Stimulated activated CD8-positive, alpha-beta memory T cell treated with anti-CD3 and anti-CD28 coated beads, Interleukin-4, amount 100 ng/mL, for 1 hour (primary cell): ENCODE measurements around the gene DCAKD.

ENCODE experiments used
- DNase-seq, 2 donors: peaks; one replicate each; pipeline ENCODE4 v3.0.0-alpha.2; 2020; ENCODE audit warnings: low read depth in 2 of 2, low spot score in 1 of 2

The DCAKD gene

GRCh38 chr17:44976206-44976605, 75.2 kb downstream of the DCAKD start:
- no peak for DNase-seq
